HG02852 (cell line): Measurements from ENCODE around the gene TNS2.
"Not testable (repeated sequence)": the region's sequence is repeated elsewhere in the genome, so short reads cannot be mapped to it uniquely, and the experiment has no call there.

ENCODE experiments used
- ATAC-seq: cut with Tn5 transposase; IDR thresholded peaks from one replicate; pipeline ENCODE4 v1.9.1; 2021; ENCODE audit warnings: mild to moderate bottlenecking, moderate library complexity; ENCODE audit not compliant: unreplicated experiment

The TNS2 gene

DNA sequence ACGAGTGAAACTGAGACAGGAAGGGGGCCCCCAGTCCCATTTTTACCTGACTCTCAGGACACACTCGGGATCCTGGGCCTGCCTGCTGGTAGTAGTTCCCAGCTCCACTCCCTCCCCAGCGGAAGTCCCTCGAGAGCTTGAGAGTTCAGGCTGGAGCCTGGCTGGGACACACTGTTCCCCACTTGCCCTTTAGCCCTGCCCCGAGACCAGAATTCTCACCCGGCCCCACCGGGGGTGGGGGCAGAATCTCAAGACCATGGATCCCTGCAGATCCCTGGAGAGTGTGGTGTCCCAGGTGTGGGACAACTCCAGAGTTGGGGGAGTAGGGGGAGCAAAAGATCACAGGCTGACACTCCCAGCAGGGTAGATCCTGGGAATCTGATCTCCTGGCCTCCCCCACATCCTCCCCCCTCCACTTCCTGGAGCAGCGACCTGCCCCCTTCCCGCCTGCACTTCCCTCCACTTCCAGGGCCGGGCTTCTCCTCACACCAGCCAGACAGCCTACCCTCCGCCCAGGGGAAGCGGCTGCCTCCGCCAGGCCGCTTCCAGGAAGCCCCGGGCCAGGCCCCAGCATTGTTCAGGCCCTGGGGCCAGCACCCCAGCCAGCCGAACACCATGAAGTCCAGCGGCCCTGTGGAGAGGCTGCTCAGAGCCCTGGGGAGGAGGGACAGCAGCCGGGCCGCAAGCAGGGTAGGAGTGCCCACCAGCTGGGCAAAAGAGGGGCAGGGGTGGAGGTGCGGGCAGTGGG is at the start of gene TNS2:
TNS2 (plus strand) TSS at position 495 of the 748 bp plus-strand sequence; CDS start at position 616, 121 bp downstream.
- no peak for ATAC-seq

DNA sequence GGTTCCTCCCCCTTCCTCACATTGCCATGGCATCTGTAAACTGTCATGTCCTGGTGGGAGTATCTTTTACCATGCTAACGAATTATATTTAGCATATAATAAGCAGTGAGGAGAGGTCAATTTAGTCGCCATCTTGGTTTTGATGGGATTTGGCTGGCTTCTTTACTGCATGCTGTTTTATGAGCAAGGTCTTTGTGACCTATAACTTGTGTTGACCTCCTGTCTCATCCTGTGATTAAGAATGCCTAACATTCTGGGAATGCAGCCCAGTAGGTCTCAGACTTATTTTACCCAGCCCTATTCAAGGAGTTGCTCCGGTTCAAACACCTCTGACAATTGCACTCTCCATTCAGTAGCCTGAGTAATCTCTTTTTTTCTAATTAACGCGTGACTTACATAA is 45.7 kb upstream of the TNS2 start:
- no peak for ATAC-seq

- ATAC-seq, result no peak
These were observed 45.3 kb upstream of the TNS2 start for GRCh38 chr12:53004582-53004981.

DNA sequence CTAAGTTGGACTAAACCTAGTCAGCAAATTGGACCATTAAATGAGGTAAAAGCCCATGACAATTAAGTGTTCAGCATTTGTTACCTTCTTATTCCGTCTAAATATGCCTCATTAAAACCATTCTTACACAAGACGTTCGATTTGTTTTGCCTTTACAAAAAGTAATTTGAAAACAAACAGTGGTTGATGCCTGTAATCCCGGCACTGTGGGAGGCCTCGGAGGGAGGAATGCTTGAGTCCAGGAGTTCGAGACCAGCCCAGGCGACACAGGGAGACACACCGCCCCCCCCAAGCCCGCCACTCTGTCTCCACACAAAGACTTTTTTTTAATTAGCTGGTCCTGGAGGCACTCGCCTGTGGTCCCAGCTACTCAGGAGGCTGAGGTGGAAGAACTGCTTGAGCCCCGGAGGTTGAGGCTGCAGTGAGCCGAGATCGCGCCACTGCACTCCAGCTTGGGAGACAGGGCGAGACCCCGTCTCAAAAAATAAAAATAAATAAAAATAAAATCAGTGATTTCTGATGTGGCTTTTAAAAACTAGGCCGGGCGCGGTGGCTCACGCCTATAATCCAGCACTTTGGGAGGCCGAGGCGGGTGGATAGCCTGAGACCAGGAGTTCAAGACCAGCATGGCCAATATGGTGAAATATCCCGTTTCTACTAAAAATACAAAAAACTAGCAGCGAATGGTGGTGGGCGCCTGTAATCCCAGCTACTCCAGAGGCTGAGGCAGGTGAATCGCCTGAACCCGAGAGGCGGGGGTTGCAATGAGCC is 44.5 kb upstream of the TNS2 start:
- no peak for ATAC-seq

DNA sequence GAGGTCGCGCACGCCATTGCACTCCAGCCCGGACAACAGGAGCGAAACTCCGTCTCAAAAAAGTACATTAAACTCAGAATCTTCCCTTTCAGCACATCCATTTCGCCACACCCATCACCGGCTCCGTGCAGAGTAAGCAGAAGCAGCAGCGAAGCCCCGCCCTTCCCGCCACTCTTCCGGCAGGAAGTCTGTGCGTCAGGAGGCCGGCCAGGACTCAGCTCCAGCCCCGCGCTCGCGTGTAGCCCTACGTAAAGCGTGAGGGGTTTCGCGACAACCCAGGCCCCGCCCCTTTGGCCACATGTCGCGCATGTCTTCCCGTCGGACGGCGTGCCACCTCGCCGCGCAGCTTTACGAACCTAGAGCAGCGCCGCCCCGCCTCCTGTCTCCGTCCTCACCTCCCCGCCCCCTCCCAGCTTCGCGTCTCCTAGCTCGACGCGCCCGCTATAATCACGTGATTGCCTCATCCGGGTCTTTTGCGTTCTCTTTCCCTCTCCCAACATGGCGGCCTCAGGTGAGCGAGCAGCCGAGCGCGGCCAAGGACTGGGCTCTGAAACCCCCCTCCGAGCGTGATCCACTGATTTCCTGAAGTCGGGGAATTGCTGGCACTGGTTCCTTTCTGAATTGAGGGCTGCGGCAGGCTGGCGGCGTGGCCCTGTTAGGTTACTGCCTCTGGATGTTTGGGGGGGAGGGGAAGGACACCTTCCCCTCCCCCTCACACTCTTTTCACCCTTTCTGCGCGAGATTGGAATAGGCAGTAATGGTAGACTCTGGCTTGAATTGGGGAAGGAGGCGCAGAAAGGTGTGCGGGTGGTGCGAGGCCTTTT is 43.7 kb upstream of the TNS2 start, which contains the start of gene EIF4B:
EIF4B (plus strand) TSS at position 471 of the 824 bp plus-strand sequence; CDS start at position 499, 28 bp downstream.
- ATAC-seq, result peak; percentile 91

DNA sequence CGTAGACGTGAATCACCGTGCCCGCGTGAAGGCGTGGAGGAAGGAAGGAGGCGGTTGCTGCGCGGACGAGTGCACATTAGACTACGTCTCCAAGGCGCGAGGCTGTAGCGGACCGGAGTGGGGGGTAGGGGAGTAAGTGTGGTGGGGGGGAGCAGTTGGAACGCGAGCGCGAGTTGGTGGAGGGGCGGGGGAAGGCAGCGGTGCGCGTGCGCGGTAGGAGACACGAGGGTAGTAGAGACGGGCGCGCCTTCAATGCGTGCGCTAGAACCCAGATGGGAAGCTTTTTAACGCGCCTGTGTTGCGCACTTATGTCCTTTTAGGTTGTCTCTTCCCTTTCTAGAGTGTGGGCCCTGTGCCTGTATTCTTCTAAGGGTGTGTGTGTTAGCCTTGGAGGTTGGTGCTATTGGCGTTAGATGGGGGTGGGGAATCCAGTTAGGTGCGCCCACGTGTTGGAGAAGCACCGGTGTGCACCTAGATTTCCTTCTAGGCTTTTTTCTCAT is 43.0 kb upstream of the TNS2 start:
- peak; percentile 18 for ATAC-seq

DNA sequence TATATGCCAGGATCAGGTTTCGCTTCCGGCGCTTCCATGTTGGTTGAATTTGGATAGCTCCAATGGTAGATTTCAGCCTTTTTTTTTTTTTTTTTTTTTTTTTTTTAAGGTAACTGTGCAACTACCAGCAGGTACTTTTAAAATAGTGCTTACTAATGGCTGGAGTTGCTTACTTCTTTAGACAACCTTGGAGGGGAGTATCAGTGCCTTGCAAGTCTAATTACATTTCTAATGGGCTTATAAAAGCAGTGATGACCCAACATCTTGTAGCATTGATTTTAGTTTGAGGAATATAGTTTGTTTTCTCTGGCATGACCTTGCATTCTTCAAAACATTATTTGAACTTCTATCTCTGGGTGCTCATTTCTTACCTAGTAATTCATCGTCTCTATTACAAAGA is 42.5 kb upstream of the TNS2 start:
- no peak for ATAC-seq

GRCh38 chr12:53008760-53009159 is 41.1 kb upstream of the TNS2 start:
- not testable (repeated sequence) for ATAC-seq

GRCh38 chr12:53010955-53011354 is 38.9 kb upstream of the TNS2 start:
- ATAC-seq, result no peak

GRCh38 chr12:53011889-53012288 is 38.0 kb upstream of the TNS2 start:
- no peak for ATAC-seq

GRCh38 chr12:53012928-53013327 is 36.9 kb upstream of the TNS2 start:
- no peak for ATAC-seq

DNA sequence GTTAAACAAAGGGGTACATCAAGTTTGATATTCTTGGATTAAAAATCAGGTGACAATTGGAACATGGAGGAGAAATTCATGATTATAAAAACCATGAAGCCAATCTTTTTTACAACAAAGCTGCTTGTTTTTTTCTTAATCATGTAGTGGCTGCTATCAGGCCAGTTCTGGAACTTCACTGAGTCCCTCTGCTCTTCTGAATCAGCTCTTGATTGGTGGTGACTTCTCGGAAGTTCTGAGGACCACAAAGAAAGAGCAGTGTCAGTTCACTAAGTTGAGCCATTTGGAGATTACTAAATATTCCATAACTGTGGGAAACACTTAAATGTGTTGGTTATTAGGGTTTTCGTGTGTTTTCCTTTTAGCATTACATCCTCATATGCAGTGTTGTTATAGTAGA is 35.2 kb upstream of the TNS2 start:
- no peak for ATAC-seq

GRCh38 chr12:53025250-53025649 is 24.6 kb upstream of the TNS2 start:
- no peak for ATAC-seq

DNA sequence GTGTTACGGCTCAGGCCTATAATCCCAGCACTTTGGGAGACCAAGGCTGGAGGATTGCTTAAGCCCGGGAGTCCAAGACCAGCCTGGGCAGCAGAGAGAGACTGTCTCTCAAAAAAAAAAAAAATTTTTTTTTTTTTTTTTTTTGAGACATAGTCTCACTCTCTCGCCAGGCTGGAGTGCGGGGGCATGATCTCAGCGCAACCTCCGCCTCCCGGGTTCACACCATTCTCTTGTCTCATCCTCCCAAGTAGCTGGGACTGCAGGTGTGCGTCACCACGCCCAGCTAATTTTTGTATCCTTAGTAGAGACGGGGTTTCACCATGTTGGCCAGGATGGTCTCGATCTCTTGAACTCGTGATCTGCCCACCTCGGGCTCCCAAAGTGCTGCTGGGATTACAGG is 22.9 kb upstream of the TNS2 start:
- not testable (repeated sequence) for ATAC-seq

GRCh38 chr12:53031616-53032015 is 18.2 kb upstream of the TNS2 start:
- no peak for ATAC-seq

DNA sequence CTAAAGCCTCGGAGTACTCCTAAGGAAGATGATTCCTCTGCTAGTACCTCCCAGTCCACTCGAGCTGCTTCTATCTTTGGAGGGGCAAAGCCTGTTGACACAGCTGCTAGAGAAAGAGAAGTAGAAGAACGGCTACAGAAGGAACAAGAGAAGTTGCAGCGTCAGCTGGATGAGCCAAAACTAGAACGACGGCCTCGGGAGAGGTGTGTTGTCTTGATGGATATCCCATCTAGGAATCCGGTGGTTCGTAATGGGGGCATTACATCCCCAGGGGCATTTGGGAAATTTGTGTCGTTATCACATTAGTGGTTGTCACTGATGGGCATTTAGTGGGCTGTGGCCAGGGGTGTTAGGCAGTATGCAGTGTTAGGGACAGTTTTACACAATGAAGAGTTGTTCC is 16.0 kb upstream of the TNS2 start:
- ATAC-seq, result not testable (repeated sequence)

DNA sequence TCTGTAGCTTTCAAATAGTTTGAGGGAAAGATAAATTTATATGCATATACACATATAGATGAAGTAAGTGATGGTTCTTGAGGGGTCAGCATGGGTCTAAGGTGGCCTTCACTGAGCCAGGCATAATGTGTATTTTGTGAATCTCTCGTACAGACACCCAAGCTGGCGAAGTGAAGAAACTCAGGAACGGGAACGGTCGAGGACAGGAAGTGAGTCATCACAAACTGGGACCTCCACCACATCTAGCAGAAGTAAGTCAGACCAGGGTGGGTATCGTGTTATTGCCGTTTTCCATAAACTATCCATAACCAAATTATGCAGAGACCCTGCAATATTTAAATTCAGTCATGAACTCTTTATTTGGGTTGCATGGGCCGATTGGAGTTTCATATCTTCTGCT is 15.4 kb upstream of the TNS2 start:
- no peak for ATAC-seq

- no peak for ATAC-seq
These were observed 13.1 kb upstream of the TNS2 start for GRCh38 chr12:53036802-53037201.

DNA sequence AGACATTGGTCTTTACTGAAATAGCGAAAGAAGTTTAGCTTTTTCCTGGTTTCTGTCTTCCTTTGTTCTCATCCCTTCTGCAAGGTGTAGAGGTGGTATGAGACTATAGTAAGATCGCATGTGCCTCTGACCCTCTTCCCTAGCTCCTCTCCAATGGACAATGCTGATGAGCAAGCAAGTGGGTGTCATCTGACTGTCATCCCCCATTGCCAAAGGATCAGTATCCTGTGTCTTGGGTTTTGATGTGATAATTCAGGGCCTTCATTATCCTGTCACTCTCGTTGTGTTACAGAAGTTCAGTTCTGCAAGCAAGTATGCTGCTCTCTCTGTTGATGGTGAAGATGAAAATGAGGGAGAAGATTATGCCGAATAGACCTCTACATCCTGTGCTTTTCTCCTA is 10.0 kb upstream of the TNS2 start:
- no peak for ATAC-seq

DNA sequence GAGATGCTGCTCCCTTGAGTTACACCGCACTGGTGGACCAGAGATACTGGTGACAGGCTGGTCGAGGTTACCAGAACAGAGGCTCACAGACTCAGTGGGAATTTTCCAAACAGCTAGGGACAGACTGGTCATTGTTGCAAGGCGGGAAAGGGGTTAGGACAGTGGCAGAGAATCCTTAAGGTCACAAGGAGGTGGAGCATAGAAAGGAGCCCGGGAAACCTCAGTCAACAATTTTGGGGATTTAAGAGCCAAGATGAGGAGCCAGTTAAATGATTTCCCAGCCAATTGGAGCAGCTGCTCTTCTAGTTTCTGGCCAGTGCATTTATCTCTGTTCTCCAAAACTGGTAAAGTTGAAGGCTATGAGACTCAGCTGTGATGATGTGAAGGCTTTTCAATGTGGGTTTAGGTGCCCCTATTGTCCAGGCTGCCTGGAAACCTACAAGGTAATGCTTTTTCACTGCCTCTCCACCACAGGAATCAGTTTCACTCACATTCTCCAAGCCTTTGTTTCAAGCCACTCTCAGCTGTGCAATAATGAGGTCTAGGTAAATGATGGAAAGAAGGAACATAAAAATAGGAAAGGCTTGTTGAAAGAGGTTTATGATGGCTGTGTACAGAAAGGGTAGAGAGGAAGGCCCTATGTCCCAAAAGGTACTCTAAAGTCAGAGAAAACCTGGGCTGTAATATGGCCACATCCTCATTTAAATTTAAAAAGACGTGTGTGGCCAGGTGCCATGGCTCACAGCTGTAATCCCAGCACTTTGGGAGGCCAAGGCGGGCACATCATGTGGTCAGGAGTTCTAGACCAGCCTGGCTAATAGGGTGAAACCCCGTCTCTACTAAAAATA is 7.0 kb upstream of the TNS2 start:
- no peak for ATAC-seq
